ENCODE results near the gene PLD1. TPM values are rescaled to one million over a fixed set of nuclear protein-coding genes. Genes with fewer than 3 reads are reported as not detected.
A peak's percentile ranks its signal among the peaks of the same experiment; 100 is the strongest.

The PLD1 gene
- polyA plus RNA-seq, 4 donors, result 35.9 to 99.1 (median 72.1) TPM

DNA sequence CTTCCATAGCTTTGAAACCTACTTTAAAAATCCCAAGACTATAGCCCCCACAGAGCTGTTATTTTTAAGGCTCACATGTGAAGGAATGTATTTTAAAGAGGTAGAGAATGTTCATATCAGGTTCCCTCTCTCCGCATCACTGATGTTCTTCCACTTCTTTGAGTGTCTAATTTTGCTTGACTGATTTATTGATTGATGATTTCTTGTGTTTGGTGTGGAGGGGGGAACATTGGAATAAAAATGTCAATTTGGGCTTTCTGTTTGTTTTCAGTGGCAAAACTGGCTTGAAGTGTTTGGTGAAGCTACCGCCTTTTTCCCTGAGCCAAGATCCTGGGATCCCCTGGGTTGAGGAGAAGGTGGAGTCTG, 30.1 kb upstream of the PLD1 start:
- WGBS, 3 donors, result 97 to 100% (median 98%) methylated on average over 2 of the region's 2 CpGs
- no peaks in the 10 kb centered on the region for H3K27me3 ChIP-seq (ENCODE audit: control insufficient read depth in 3 of 3, insufficient read depth in 3 of 3, low read length in 3 of 3)
- H3K4me1 ChIP-seq (ENCODE audit: control insufficient read depth in 3 of 3, insufficient read depth in 2 of 3, low read depth in 1 of 3, low read length in 2 of 3), result peaks cover 0 to 4% (median 0%) of the 10 kb centered on the region in 3 donors
- H3K9me3 ChIP-seq (ENCODE audit: control insufficient read depth in 2 of 2, insufficient read depth in 1 of 2, low read depth in 1 of 2, low read length in 1 of 2), result no peaks in the 10 kb centered on the region
- no peak overlapping the region for H3K4me3 ChIP-seq (ENCODE audit: low read depth in 1 of 3, low read length in 3 of 3)
- H3K36me3 ChIP-seq (ENCODE audit: control insufficient read depth in 3 of 3, insufficient read depth in 2 of 3, low read depth in 1 of 3, low read length in 3 of 3), result no peaks in the 10 kb centered on the region
- H3K27ac ChIP-seq (ENCODE audit: low read depth in 1 of 3, low read length in 2 of 3), result no peak overlapping the region
- no peak for DNase-seq
- FAIRE-seq, result no peak

DNA sequence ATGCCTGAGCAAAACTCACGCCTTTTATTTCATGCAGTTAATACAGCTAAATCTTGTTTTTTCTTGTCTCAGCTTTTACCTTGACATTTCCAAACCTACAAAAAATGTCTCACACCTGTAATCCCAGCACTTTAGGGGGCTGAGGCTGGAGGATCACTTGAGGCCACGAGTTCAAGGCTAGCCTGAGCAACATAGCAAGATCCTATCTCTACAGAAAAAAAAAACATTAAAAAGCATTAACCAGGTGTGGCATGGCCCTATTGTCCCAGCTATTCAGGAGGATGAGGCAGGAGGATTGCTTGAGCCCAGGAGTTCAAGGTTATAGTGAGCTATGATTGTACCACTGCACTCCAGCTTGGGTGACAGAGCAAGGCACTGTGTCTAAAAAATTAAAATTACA, 29.0 kb upstream of the PLD1 start:
- WGBS, 3 donors, result 59 to 74% (median 67%) methylated on average over 2 of the region's 2 CpGs
- Histone ChIP-seq H3K27ac (ENCODE audit: low read depth in 1 of 3, low read length in 2 of 3) (peak overlapping the region in 1 of 3 donors; percentile 24), H3K36me3 (ENCODE audit: control insufficient read depth in 3 of 3, insufficient read depth in 2 of 3, low read depth in 1 of 3, low read length in 3 of 3) (no peaks in the 10 kb centered on the region), H3K4me3 (ENCODE audit: low read depth in 1 of 3, low read length in 3 of 3) (no peak overlapping the region), H3K27me3 (ENCODE audit: control insufficient read depth in 3 of 3, insufficient read depth in 3 of 3, low read length in 3 of 3) (no peaks in the 10 kb centered on the region), H3K4me1 (ENCODE audit: control insufficient read depth in 3 of 3, insufficient read depth in 2 of 3, low read depth in 1 of 3, low read length in 2 of 3) (peaks cover 0 to 4% (median 0%) of the 10 kb centered on the region in 3 donors), H3K9me3 (ENCODE audit: control insufficient read depth in 2 of 2, insufficient read depth in 1 of 2, low read depth in 1 of 2, low read length in 1 of 2) (no peaks in the 10 kb centered on the region)
- no peak for FAIRE-seq
- no peak for DNase-seq

DNA sequence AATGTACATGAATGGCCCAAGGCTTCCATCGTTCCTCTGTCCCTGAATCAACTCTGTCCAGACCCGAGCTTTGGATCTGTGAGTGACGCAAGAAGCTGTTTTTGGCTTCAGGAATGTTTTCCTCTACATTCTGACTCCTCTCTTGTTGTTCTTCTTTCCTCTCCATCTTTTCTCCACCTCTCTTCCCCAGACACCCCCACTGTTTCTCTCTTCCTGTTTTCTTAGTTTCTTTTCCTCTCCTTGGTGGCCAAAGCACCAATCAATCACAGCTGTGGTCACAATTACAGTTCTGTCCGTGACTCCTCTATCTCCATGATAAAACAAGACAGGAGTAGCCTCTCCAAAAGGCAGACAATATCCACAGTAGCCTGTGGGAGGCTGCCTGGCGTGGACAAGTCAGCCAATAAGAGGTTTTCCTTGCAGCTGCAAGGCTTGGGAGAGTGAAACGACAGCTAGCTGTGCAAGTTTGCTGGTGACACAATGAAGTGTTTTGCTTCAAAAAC, 28.0 kb upstream of the PLD1 start:
- H3K27ac ChIP-seq (ENCODE audit: low read depth in 1 of 3, low read length in 2 of 3), result peak overlapping the region in 1 of 3 donors; percentile 72
- H3K4me1 ChIP-seq (ENCODE audit: control insufficient read depth in 3 of 3, insufficient read depth in 2 of 3, low read depth in 1 of 3, low read length in 2 of 3), result peaks cover 0 to 4% (median 3%) of the 10 kb centered on the region in 3 donors
- H3K9me3 ChIP-seq (ENCODE audit: control insufficient read depth in 2 of 2, insufficient read depth in 1 of 2, low read depth in 1 of 2, low read length in 1 of 2), result no peaks in the 10 kb centered on the region
- H3K36me3 ChIP-seq (ENCODE audit: control insufficient read depth in 3 of 3, insufficient read depth in 2 of 3, low read depth in 1 of 3, low read length in 3 of 3), result no peaks in the 10 kb centered on the region
- H3K27me3 ChIP-seq (ENCODE audit: control insufficient read depth in 3 of 3, insufficient read depth in 3 of 3, low read length in 3 of 3), result no peaks in the 10 kb centered on the region
- H3K4me3 ChIP-seq (ENCODE audit: low read depth in 1 of 3, low read length in 3 of 3), result no peak overlapping the region
- DNase-seq (no peak), FAIRE-seq (no peak)
- 29 to 35% (median 32%) methylated on average over 6 of the region's 6 CpGs for WGBS, 3 donors

DNA sequence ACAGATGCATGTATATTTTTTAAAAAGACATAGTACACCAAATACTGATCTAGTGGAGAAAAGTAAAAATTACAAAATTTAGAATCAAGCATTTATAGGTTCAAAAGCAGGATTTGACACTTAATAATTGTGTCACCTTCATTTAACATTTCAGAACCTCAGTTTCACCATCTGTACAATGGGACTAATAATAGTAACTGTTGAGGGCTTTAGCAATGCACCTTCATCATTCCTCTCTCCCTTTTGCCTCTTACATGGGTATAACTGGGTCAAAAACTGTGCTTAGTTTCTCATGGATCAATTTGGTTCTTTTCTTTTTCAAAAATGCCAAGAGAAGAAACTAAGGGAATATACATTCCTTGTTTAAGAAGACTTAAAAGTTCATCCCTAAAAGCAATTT, 27.4 kb upstream of the PLD1 start:
- FAIRE-seq (no peak), DNase-seq (no peak)
- Histone ChIP-seq H3K36me3 (ENCODE audit: control insufficient read depth in 3 of 3, insufficient read depth in 2 of 3, low read depth in 1 of 3, low read length in 3 of 3) (no peaks in the 10 kb centered on the region), H3K27ac (ENCODE audit: low read depth in 1 of 3, low read length in 2 of 3) (peak overlapping the region in 1 of 3 donors; percentile 46), H3K9me3 (ENCODE audit: control insufficient read depth in 2 of 2, insufficient read depth in 1 of 2, low read depth in 1 of 2, low read length in 1 of 2) (no peaks in the 10 kb centered on the region), H3K4me3 (ENCODE audit: low read depth in 1 of 3, low read length in 3 of 3) (no peak overlapping the region), H3K27me3 (ENCODE audit: control insufficient read depth in 3 of 3, insufficient read depth in 3 of 3, low read length in 3 of 3) (no peaks in the 10 kb centered on the region), H3K4me1 (ENCODE audit: control insufficient read depth in 3 of 3, insufficient read depth in 2 of 3, low read depth in 1 of 3, low read length in 2 of 3) (peaks cover 0 to 4% (median 3%) of the 10 kb centered on the region in 3 donors)

DNA sequence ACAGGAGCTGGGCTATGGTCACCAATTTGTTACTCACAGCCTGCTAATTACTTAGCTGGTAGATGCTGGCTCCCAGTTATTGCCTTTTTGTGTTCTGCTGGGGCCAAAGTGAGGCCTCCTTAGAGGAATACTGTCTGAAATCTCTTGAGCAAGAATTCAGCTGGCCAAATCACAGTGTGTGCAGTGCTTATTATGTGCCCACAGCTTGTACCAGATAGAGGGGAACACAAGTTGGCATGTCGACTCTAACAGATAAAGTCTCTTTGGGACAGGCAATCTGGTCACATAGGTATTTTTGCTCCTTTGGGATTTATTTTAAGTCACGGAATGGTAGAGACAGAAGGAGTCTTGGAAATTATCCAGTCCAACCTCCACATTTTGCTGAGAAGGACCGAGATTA, 26.6 kb upstream of the PLD1 start:
- Histone ChIP-seq H3K4me3 (ENCODE audit: low read depth in 1 of 3, low read length in 3 of 3) (no peak overlapping the region), H3K4me1 (ENCODE audit: control insufficient read depth in 3 of 3, insufficient read depth in 2 of 3, low read depth in 1 of 3, low read length in 2 of 3) (peaks cover 0 to 4% (median 3%) of the 10 kb centered on the region in 3 donors), H3K9me3 (ENCODE audit: control insufficient read depth in 2 of 2, insufficient read depth in 1 of 2, low read depth in 1 of 2, low read length in 1 of 2) (no peaks in the 10 kb centered on the region), H3K27me3 (ENCODE audit: control insufficient read depth in 3 of 3, insufficient read depth in 3 of 3, low read length in 3 of 3) (no peaks in the 10 kb centered on the region), H3K36me3 (ENCODE audit: control insufficient read depth in 3 of 3, insufficient read depth in 2 of 3, low read depth in 1 of 3, low read length in 3 of 3) (no peaks in the 10 kb centered on the region), H3K27ac (ENCODE audit: low read depth in 1 of 3, low read length in 2 of 3) (no peak overlapping the region)
- WGBS, 3 donors, result 92 to 96% (median 93%) methylated on average over 3 of the region's 3 CpGs
- DNase-seq (no peak), FAIRE-seq (no peak)

DNA sequence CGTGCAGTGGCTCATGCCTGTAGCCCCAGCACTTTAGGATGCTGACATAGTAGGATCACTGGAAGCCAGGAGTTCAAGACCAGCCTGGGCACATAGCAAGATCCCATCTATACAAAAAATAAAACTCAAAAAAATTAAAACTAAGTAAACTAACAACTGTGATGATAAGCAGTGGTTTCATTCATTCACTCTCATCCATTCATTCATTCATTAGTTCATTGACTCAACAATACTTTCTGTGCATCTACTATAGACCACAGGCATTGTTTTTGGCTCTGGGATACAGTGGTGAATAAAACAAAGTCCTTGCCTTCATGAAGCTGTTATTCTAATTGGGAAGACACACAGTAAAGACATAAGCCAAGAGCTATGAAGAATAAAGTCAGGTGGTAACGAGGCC, 25.3 kb upstream of the PLD1 start:
- H3K27ac ChIP-seq (ENCODE audit: low read depth in 1 of 3, low read length in 2 of 3), result no peak overlapping the region
- H3K27me3 ChIP-seq (ENCODE audit: control insufficient read depth in 3 of 3, insufficient read depth in 3 of 3, low read length in 3 of 3), result no peaks in the 10 kb centered on the region
- 78 to 93% (median 85%) methylated on average over 2 of the region's 2 CpGs for WGBS, 3 donors
- no peaks in the 10 kb centered on the region for H3K9me3 ChIP-seq (ENCODE audit: control insufficient read depth in 2 of 2, insufficient read depth in 1 of 2, low read depth in 1 of 2, low read length in 1 of 2)
- H3K4me3 ChIP-seq (ENCODE audit: low read depth in 1 of 3, low read length in 3 of 3), result no peak overlapping the region
- no peaks in the 10 kb centered on the region for H3K36me3 ChIP-seq (ENCODE audit: control insufficient read depth in 3 of 3, insufficient read depth in 2 of 3, low read depth in 1 of 3, low read length in 3 of 3)
- DNase-seq, result no peak
- peaks cover 0 to 4% (median 3%) of the 10 kb centered on the region in 3 donors for H3K4me1 ChIP-seq (ENCODE audit: control insufficient read depth in 3 of 3, insufficient read depth in 2 of 3, low read depth in 1 of 3, low read length in 2 of 3)
- no peak for FAIRE-seq

DNA sequence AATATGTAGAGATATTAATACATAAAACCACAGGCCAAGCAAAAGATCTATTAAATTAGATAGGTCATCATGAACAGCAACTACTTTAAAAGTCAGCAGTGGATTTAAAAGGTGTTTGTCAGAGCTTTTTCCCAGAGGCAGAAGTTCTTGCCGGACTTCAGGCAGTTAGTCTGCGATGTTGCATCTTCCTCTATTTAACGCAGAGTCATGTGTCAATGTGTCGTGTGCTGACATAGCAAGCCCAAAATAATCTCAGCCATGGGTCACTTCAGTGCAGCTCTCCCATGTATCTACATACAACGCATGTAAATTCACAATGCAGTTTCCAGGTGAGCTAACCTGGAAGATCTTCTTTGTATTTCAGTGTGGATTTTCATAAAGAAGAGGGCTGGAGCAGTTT, 24.8 kb upstream of the PLD1 start:
- no peak for FAIRE-seq

DNA sequence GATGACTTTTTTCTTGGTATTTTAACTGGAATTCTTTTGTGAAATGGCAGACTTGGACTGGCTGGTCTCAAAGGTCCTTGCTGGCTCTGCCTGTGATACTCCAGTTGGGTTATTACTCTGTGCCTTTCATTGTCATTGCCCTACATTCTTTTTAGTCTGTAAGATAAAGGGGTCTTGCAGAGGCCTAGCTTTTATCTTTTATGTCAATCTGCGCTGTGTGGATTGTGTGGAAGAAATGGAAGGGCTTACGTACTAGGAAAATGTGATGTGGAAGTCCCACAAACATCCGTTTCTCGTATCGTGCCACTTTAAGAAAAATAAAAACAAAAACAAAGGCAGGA, 24.1 kb upstream of the PLD1 start:
- FAIRE-seq, result no peak
- H3K27me3 ChIP-seq (ENCODE audit: control insufficient read depth in 3 of 3, insufficient read depth in 3 of 3, low read length in 3 of 3), result no peaks in the 10 kb centered on the region
- H3K4me3 ChIP-seq (ENCODE audit: low read depth in 1 of 3, low read length in 3 of 3), result no peak overlapping the region
- H3K27ac ChIP-seq (ENCODE audit: low read depth in 1 of 3, low read length in 2 of 3), result peak overlapping the region in 1 of 3 donors; percentile 45
- WGBS, 3 donors, result 75 to 93% (median 79%) methylated on average over 5 of the region's 5 CpGs
- H3K36me3 ChIP-seq (ENCODE audit: control insufficient read depth in 3 of 3, insufficient read depth in 2 of 3, low read depth in 1 of 3, low read length in 3 of 3), result no peaks in the 10 kb centered on the region
- H3K9me3 ChIP-seq (ENCODE audit: control insufficient read depth in 2 of 2, insufficient read depth in 1 of 2, low read depth in 1 of 2, low read length in 1 of 2), result no peaks in the 10 kb centered on the region
- H3K4me1 ChIP-seq (ENCODE audit: control insufficient read depth in 3 of 3, insufficient read depth in 2 of 3, low read depth in 1 of 3, low read length in 2 of 3), result peaks cover 0 to 10% (median 6%) of the 10 kb centered on the region in 3 donors
- DNase-seq, result no peak

More for the DNA sequence above, 24.8 kb upstream of the PLD1 start:
- Histone ChIP-seq H3K27me3 (ENCODE audit: control insufficient read depth in 3 of 3, insufficient read depth in 3 of 3, low read length in 3 of 3) (no peaks in the 10 kb centered on the region), H3K27ac (ENCODE audit: low read depth in 1 of 3, low read length in 2 of 3) (no peak overlapping the region), H3K9me3 (ENCODE audit: control insufficient read depth in 2 of 2, insufficient read depth in 1 of 2, low read depth in 1 of 2, low read length in 1 of 2) (no peaks in the 10 kb centered on the region), H3K4me1 (ENCODE audit: control insufficient read depth in 3 of 3, insufficient read depth in 2 of 3, low read depth in 1 of 3, low read length in 2 of 3) (peaks cover 0 to 5% (median 4%) of the 10 kb centered on the region in 3 donors), H3K36me3 (ENCODE audit: control insufficient read depth in 3 of 3, insufficient read depth in 2 of 3, low read depth in 1 of 3, low read length in 3 of 3) (no peaks in the 10 kb centered on the region), H3K4me3 (ENCODE audit: low read depth in 1 of 3, low read length in 3 of 3) (no peak overlapping the region)
- DNase-seq, result no peak
- 82 to 96% (median 86%) methylated on average over 5 of the region's 5 CpGs for WGBS, 3 donors

DNA sequence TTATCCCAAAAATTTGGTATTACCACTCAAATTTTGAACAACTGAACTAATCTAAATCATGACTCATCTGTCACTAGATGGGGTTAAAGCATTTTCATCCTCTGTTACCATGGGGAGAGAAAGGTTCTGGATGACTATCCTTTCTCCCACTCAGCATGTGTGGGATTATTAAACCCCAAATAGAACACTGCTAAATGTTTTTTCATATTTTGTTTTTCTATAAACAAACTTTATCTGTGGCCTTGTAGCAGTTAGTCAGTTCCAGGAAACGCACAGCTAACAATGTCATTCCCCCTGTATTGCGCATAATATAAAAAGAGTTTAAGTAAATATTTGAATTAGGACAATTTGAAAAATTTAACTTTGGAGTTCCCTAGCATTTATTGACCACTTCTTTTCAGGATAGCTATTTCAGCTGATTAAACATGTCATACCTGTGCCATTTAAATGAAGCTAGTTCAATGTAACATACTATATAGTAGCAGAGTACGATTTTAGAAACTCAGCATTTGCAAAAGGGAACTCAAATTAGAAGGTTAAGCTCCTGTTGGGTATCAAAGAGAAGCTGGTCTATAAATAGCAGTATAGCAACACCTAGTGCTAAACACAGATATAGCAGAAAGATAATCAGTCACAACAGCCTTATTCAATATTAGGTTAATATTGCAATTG, 23.6 kb upstream of the PLD1 start:
- H3K4me3 ChIP-seq (ENCODE audit: low read depth in 1 of 3, low read length in 3 of 3), result no peak overlapping the region
- H3K4me1 ChIP-seq (ENCODE audit: control insufficient read depth in 3 of 3, insufficient read depth in 2 of 3, low read depth in 1 of 3, low read length in 2 of 3), result peaks cover 0 to 10% (median 5%) of the 10 kb centered on the region in 3 donors
- H3K36me3 ChIP-seq (ENCODE audit: control insufficient read depth in 3 of 3, insufficient read depth in 2 of 3, low read depth in 1 of 3, low read length in 3 of 3), result no peaks in the 10 kb centered on the region
- H3K9me3 ChIP-seq (ENCODE audit: control insufficient read depth in 2 of 2, insufficient read depth in 1 of 2, low read depth in 1 of 2, low read length in 1 of 2), result no peaks in the 10 kb centered on the region
- H3K27me3 ChIP-seq (ENCODE audit: control insufficient read depth in 3 of 3, insufficient read depth in 3 of 3, low read length in 3 of 3), result no peaks in the 10 kb centered on the region
- DNase-seq (peak; percentile 26 to 27), FAIRE-seq (no peak)
- peak overlapping the region in 2 of 3 donors; percentile 34 to 45 for H3K27ac ChIP-seq (ENCODE audit: low read depth in 1 of 3, low read length in 2 of 3)
- WGBS, 3 donors, result 23 to 36% (median 34%) methylated on average over 3 of the region's 3 CpGs

All from small intestine (tissue), 7 donors.